ENCODE results near the gene SPIC. TPM values are rescaled to one million over a fixed set of nuclear protein-coding genes. Genes with fewer than 3 reads are reported as not detected.

SPIC gene
- total RNA-seq, 2 donors from 2014 or later = not detected

GRCh38 chr12:101474248-101474647 is 888 bp upstream of the SPIC start:
- no peak for DNase-seq
- no peak overlapping the region for H3K4me3 Mint-ChIP-seq
- Histone ChIP-seq H3K4me3 (ENCODE audit: low read length) (no peak overlapping the region), H3K9ac (ENCODE audit: extremely low read depth, low read length, poor library complexity, severe bottlenecking) (no peak overlapping the region), H3K27ac (ENCODE audit: low read depth, low read length) (no peak overlapping the region), H3K4me1 (ENCODE audit: control insufficient read depth, insufficient read depth, low read length) (peaks cover 5% of the 10 kb centered on the region), H3K36me3 (ENCODE audit: control insufficient read depth, insufficient read depth, low read length) (no peaks in the 10 kb centered on the region), H3K9me3 (ENCODE audit: control insufficient read depth, low read length) (no peaks in the 10 kb centered on the region), H3K27me3 (ENCODE audit: control insufficient read depth, insufficient read depth, low read length, poor library complexity, severe bottlenecking) (no peaks in the 10 kb centered on the region)
- no peaks in the 10 kb centered on the region for H3K27me3 Mint-ChIP-seq (ENCODE audit: insufficient read depth)
- WGBS, 2 experiments (ENCODE audit: insufficient coverage in 1 of 2, insufficient read length in 1 of 2) = 61 to 63% methylated on average over 2 to 4 of the region's 4 CpGs
- TF ChIP-seq CTCF (conservative IDR thresholded peaks at IDR 0.05) = no peak
- H3K36me3 Mint-ChIP-seq (ENCODE audit: low read depth) = no peaks in the 10 kb centered on the region
- H3K9me3 Mint-ChIP-seq = no peaks in the 10 kb centered on the region
- H3K27ac Mint-ChIP-seq = no peak overlapping the region
- peaks cover 18% of the 10 kb centered on the region for H3K4me1 Mint-ChIP-seq

- Histone ChIP-seq H3K27ac (ENCODE audit: low read depth, low read length) (no peak overlapping the region), H3K27me3 (ENCODE audit: control insufficient read depth, insufficient read depth, low read length, poor library complexity, severe bottlenecking) (no peaks in the 10 kb centered on the region), H3K9me3 (ENCODE audit: control insufficient read depth, low read length) (no peaks in the 10 kb centered on the region), H3K4me1 (ENCODE audit: control insufficient read depth, insufficient read depth, low read length) (peaks cover 5% of the 10 kb centered on the region), H3K9ac (ENCODE audit: extremely low read depth, low read length, poor library complexity, severe bottlenecking) (no peak overlapping the region), H3K36me3 (ENCODE audit: control insufficient read depth, insufficient read depth, low read length) (no peaks in the 10 kb centered on the region), H3K4me3 (ENCODE audit: low read length) (no peak overlapping the region)
- H3K36me3 Mint-ChIP-seq (ENCODE audit: low read depth) = no peaks in the 10 kb centered on the region
- TF ChIP-seq CTCF (conservative IDR thresholded peaks at IDR 0.05) = no peak
- peaks cover 18% of the 10 kb centered on the region for H3K4me1 Mint-ChIP-seq
- H3K9me3 Mint-ChIP-seq = no peaks in the 10 kb centered on the region
- no peak overlapping the region for H3K27ac Mint-ChIP-seq
- H3K27me3 Mint-ChIP-seq (ENCODE audit: insufficient read depth) = no peaks in the 10 kb centered on the region
- 89% methylated on average over 4 of the region's 5 CpGs; no CpG with 5 or more reads in 1 of the 2 experiments for WGBS, 2 experiments (ENCODE audit: insufficient coverage in 1 of 2, insufficient read length in 1 of 2)
- no peak overlapping the region for H3K4me3 Mint-ChIP-seq
- DNase-seq = no peak
Measured at GRCh38 chr12:101475751-101476305, 692 bp downstream of the SPIC start.

GRCh38 chr12:101480849-101481248 is 5.7 kb downstream of the SPIC start:
- H3K27me3 Mint-ChIP-seq (ENCODE audit: insufficient read depth) = no peaks in the 10 kb centered on the region
- H3K4me1 Mint-ChIP-seq = peaks cover 3% of the 10 kb centered on the region
- 86% methylated on average over 1 of the region's 1 CpG; no CpG with 5 or more reads in 1 of the 2 experiments for WGBS, 2 experiments (ENCODE audit: insufficient coverage in 1 of 2, insufficient read length in 1 of 2)
- H3K9me3 Mint-ChIP-seq = no peaks in the 10 kb centered on the region
- no peaks in the 10 kb centered on the region for H3K36me3 Mint-ChIP-seq (ENCODE audit: low read depth)
- no peak overlapping the region for H3K27ac ChIP-seq (ENCODE audit: low read depth, low read length)
- no peaks in the 10 kb centered on the region for H3K27me3 ChIP-seq (ENCODE audit: control insufficient read depth, insufficient read depth, low read length, poor library complexity, severe bottlenecking)
- H3K4me3 Mint-ChIP-seq = no peak overlapping the region
- peak; percentile 58 for DNase-seq
- no peaks in the 10 kb centered on the region for H3K36me3 ChIP-seq (ENCODE audit: control insufficient read depth, insufficient read depth, low read length)
- no peaks in the 10 kb centered on the region for H3K9me3 ChIP-seq (ENCODE audit: control insufficient read depth, low read length)
- no peak overlapping the region for H3K27ac Mint-ChIP-seq
- H3K4me3 ChIP-seq (ENCODE audit: low read length) = no peak overlapping the region
- H3K9ac ChIP-seq (ENCODE audit: extremely low read depth, low read length, poor library complexity, severe bottlenecking) = no peak overlapping the region
- no peaks in the 10 kb centered on the region for H3K4me1 ChIP-seq (ENCODE audit: control insufficient read depth, insufficient read depth, low read length)
- no peak for TF ChIP-seq CTCF (conservative IDR thresholded peaks at IDR 0.05)

Data from endodermal cell (in vitro differentiated cells).